DOHH2 (cell line): ENCODE measurements around the gene RBPJ.

Experiments
- CTCF ChIP-seq: fragments of 200-600 bp; sonication (generic); IDR thresholded peaks from one replicate; pipeline ENCODE4 v1.5.1; 2014; ENCODE audit warnings: antibody characterized with exemption, mild to moderate bottlenecking, low read depth, low read length; ENCODE audit not compliant: poor library complexity, severe bottlenecking
- EZH2phosphoT487 ChIP-seq: fragments of 200-600 bp; sonication (generic); IDR thresholded peaks from 2 replicates; pipeline ENCODE4 v1.6.1; 2017; ENCODE audit warnings: borderline replicate concordance, mild to moderate bottlenecking, antibody characterized with exemption, low read length, moderate library complexity, mixed read lengths

DNA sequence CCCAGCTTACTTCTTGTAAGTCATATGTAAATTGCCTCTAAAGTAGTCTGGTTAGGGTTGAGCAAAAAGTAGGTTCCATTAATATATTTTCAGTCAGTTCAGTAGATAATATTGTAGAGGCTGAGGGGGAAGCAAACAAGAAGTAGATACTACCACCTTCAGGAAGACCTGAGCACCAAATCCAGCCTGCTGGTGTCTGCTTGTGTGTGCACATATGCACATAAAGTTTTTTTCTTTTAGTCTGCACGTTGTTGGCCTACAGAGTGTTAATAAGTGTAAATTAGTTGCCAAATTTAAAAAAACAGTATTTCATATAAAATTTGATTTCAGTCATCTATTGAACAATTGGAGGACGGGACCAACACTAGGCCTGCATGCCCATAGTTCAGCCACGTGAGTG lies 92.8 kb downstream of the RBPJ start:
- TF ChIP-seq CTCF (no peak), EZH2phosphoT487 (no peak)
